ENCODE data around the gene PAX4. TPM values are rescaled to one million over a fixed set of nuclear protein-coding genes. Genes with fewer than 3 reads are reported as not detected.

The PAX4 gene
- polyA plus RNA-seq, 1 donor from 2014 or later, result not detected

- TF ChIP-seq EZH2 (IDR thresholded peaks at IDR 0.05; ENCODE audit: borderline replicate concordance, insufficient read depth, low read length, poor library complexity, severe bottlenecking) (no peak), TAF1 (IDR thresholded peaks at IDR 0.05; ENCODE audit: low read depth) (no peak), REST (IDR thresholded peaks at IDR 0.05; ENCODE audit: borderline replicate concordance) (no peak), CTCF (IDR thresholded peaks at IDR 0.05; ENCODE audit: poor library complexity, severe bottlenecking) (no peak), EP300 (conservative IDR thresholded peaks at IDR 0.05; ENCODE audit: poor library complexity, severe bottlenecking) (no peak), SMC3 (conservative IDR thresholded peaks at IDR 0.05; ENCODE audit: poor library complexity) (no peak), MXI1 (conservative IDR thresholded peaks at IDR 0.05; ENCODE audit: poor library complexity, severe bottlenecking) (no peak), POLR2AphosphoS5 (IDR thresholded peaks at IDR 0.05) (no peak)
- peaks cover 18% of the 10 kb centered on the region for H3K36me3 ChIP-seq (ENCODE audit: insufficient read depth, low read length)
- H3K27ac ChIP-seq (ENCODE audit: low read length), result no peak overlapping the region
- no peak overlapping the region for H3K9ac ChIP-seq (ENCODE audit: low read length)
- no peaks in the 10 kb centered on the region for H3K9me3 ChIP-seq (ENCODE audit: low read length)
- no peaks in the 10 kb centered on the region for H3K9me2 ChIP-seq (ENCODE audit: insufficient read depth, low read length)
- H3F3A ChIP-seq (ENCODE audit: insufficient read depth, low read length, poor library complexity, severe bottlenecking), result no peaks in the 10 kb centered on the region
- H3K79me2 ChIP-seq (replicated peaks; ENCODE audit: insufficient read depth, low read length), result peaks cover 27% of the 10 kb centered on the region
- H3K4me3 ChIP-seq (ENCODE audit: low read length), result peak overlapping the region; percentile 98
- no peaks in the 10 kb centered on the region for H4K20me1 ChIP-seq (ENCODE audit: insufficient read depth)
- H2AFZ ChIP-seq (ENCODE audit: low read depth, low read length), result no peak overlapping the region
- H3K4me2 ChIP-seq (ENCODE audit: low read length), result peak overlapping the region; percentile 21
- H3K27me3 ChIP-seq (ENCODE audit: insufficient read depth, low read depth, low read length), result no peaks in the 10 kb centered on the region
Observed at GRCh38 chr7:127580612-127581011, 37.3 kb downstream of the PAX4 start.

GRCh38 chr7:127578711-127579275 lies 39.1 kb downstream of the PAX4 start:
- H3K36me3 ChIP-seq (ENCODE audit: insufficient read depth, low read length), result peaks cover 18% of the 10 kb centered on the region
- peaks cover 12% of the 10 kb centered on the region for H3K79me2 ChIP-seq (replicated peaks; ENCODE audit: insufficient read depth, low read length)
- no peak overlapping the region for H3K4me3 ChIP-seq (ENCODE audit: low read length)
- H3K27ac ChIP-seq (ENCODE audit: low read length), result no peak overlapping the region
- H4K20me1 ChIP-seq (ENCODE audit: insufficient read depth), result no peaks in the 10 kb centered on the region
- H3K4me2 ChIP-seq (ENCODE audit: low read length), result no peak overlapping the region
- no peak overlapping the region for H3K9ac ChIP-seq (ENCODE audit: low read length)
- H3K9me2 ChIP-seq (ENCODE audit: insufficient read depth, low read length), result no peaks in the 10 kb centered on the region
- TF ChIP-seq EP300 (conservative IDR thresholded peaks at IDR 0.05; ENCODE audit: poor library complexity, severe bottlenecking), result no peak
- no peak for TF ChIP-seq MXI1 (conservative IDR thresholded peaks at IDR 0.05; ENCODE audit: poor library complexity, severe bottlenecking)
- TF ChIP-seq CTCF (IDR thresholded peaks at IDR 0.05; ENCODE audit: poor library complexity, severe bottlenecking), result no peak
- TF ChIP-seq POLR2AphosphoS5 (IDR thresholded peaks at IDR 0.05), result no peak
- no peak for TF ChIP-seq RAD21 (conservative IDR thresholded peaks at IDR 0.05)
- no peak for TF ChIP-seq EZH2 (IDR thresholded peaks at IDR 0.05; ENCODE audit: borderline replicate concordance, insufficient read depth, low read length, poor library complexity, severe bottlenecking)
- no peak for TF ChIP-seq REST (IDR thresholded peaks at IDR 0.05; ENCODE audit: borderline replicate concordance)
- no peak for TF ChIP-seq TAF1 (IDR thresholded peaks at IDR 0.05; ENCODE audit: low read depth)
- TF ChIP-seq SMC3 (conservative IDR thresholded peaks at IDR 0.05; ENCODE audit: poor library complexity), result no peak
- H2AFZ ChIP-seq (ENCODE audit: low read depth, low read length), result no peak overlapping the region
- no peaks in the 10 kb centered on the region for H3K27me3 ChIP-seq (ENCODE audit: insufficient read depth, low read depth, low read length)
- no peaks in the 10 kb centered on the region for H3F3A ChIP-seq (ENCODE audit: insufficient read depth, low read length, poor library complexity, severe bottlenecking)
- no peaks in the 10 kb centered on the region for H3K9me3 ChIP-seq (ENCODE audit: low read length)

Data from neural cell (in vitro differentiated cells).